DMS 273 (cell line): ENCODE results near the gene PCDHB14.
A peak's percentile ranks its signal among the peaks of the same experiment; 100 is the strongest.

Source experiments
- DNase-seq: peaks from one replicate; lab custom pipeline; 2025; ENCODE audit not compliant: unreplicated experiment; lab: John Stamatoyannopoulos, UW

Gene PCDHB14

GRCh38 chr5:141269195-141269594 is 46.1 kb downstream of the PCDHB14 start:
- DNase-seq: no peak

- peak; percentile 53 for DNase-seq
Observed at GRCh38 chr5:141272906-141273305, 49.8 kb downstream of the PCDHB14 start.
